ENCODE results near the gene OLFM1.

- TF ChIP-seq CTCF (IDR thresholded peaks at IDR 0.05) (no peak), SIN3A (IDR thresholded peaks at IDR 0.05; ENCODE audit: borderline replicate concordance, insufficient read depth, low read depth, low read length) (no peak), REST (IDR thresholded peaks at IDR 0.05; ENCODE audit: insufficient read depth in 1 of 2, low read depth in 2 of 2, low read length in 1 of 2) (no peak), POLR2AphosphoS5 (IDR thresholded peaks at IDR 0.05; ENCODE audit: low read depth, low read length) (no peak)
Measured at GRCh38 chr9:135070198-135070951, 17.1 kb upstream of the OLFM1 start.

All from Panc1 (cell line).